Measurements from ENCODE around the gene MEGF11. TPM values are rescaled to one million over a fixed set of nuclear protein-coding genes. Genes with fewer than 3 reads are reported as not detected.

Gene MEGF11
- total RNA-seq, 3 donors from 2014 or later: not detected

DNA sequence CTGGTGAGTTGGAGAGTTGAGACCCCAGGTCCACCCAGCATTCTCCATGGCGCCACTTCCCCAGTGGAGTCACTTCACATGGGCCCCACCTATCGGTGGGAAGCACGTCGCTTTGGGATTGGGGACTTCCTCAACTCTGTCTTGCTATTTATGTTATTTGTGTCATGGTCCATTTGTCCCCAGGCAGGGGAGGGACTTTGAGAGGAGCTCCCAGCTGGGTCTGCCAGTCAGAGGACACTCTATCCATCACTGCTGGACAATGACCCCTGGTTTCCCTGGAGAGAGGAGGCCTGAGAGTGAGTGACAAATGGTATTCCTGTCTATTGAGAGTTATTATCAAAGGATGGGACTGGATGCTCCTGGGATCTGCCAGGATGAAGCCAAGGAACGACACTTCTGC lies 256.6 kb downstream of the MEGF11 start:
- Mint-ChIP-seq H3K27me3 (ENCODE audit: low read depth) (peaks cover 29% of the 10 kb centered on the region), H3K4me3 (no peak overlapping the region), H3K4me1 (ENCODE audit: low read depth) (no peaks in the 10 kb centered on the region)

GRCh38 chr15:65994832-65995231 lies 258.7 kb downstream of the MEGF11 start:
- Mint-ChIP-seq H3K36me3 (ENCODE audit: insufficient read depth) (no peaks in the 10 kb centered on the region), H3K4me1 (ENCODE audit: low read depth) (no peaks in the 10 kb centered on the region)
- ATAC-seq: no peak

More for the DNA sequence above, 256.6 kb downstream of the MEGF11 start:
- Mint-ChIP-seq H3K9me3 (no peaks in the 10 kb centered on the region), H3K36me3 (ENCODE audit: insufficient read depth) (no peaks in the 10 kb centered on the region)
- no peak for ATAC-seq
- no peak for DNase-seq

DNA sequence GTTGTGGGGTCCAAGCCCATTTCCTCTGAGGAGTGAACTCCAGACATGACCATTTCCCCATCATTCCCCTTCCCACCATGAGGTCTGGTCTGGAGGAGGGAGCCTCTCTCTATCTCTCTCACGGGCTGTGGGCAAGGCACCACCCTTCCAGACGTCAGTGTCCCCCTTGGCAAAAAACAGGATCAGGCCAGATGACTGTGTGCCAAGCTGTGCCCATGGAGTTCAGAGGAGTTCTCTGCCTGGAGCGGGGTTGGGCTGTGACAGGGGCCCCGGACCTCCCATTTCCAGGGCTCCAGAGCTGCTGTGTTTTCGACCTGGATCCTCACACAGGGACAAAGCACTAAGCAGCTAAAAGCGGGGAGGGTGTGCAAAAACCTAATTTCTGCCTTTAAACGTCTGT lies 259.8 kb downstream of the MEGF11 start:
- DNase-seq (no peak), ATAC-seq (no peak)
- Mint-ChIP-seq H3K4me3 (no peak overlapping the region), H3K9me3 (no peaks in the 10 kb centered on the region), H3K4me1 (ENCODE audit: low read depth) (no peaks in the 10 kb centered on the region), H3K27me3 (ENCODE audit: low read depth) (peaks cover 33% of the 10 kb centered on the region), H3K36me3 (ENCODE audit: insufficient read depth) (no peaks in the 10 kb centered on the region)

More at GRCh38 chr15:65994832-65995231, 258.7 kb downstream of the MEGF11 start:
- Mint-ChIP-seq H3K9me3 (no peaks in the 10 kb centered on the region), H3K4me3 (no peak overlapping the region), H3K27me3 (ENCODE audit: low read depth) (peaks cover 30% of the 10 kb centered on the region)
- no peak for DNase-seq

- peaks cover 33% of the 10 kb centered on the region for H3K27me3 Mint-ChIP-seq (ENCODE audit: low read depth)
Measured at GRCh38 chr15:65993236-65993635, 260.3 kb downstream of the MEGF11 start.

GRCh38 chr15:65991721-65992483 lies 261.6 kb downstream of the MEGF11 start:
- H3K27me3 Mint-ChIP-seq (ENCODE audit: low read depth): peaks cover 37% of the 10 kb centered on the region
- H3K4me1 Mint-ChIP-seq (ENCODE audit: low read depth): no peaks in the 10 kb centered on the region
- H3K36me3 Mint-ChIP-seq (ENCODE audit: insufficient read depth): no peaks in the 10 kb centered on the region
- DNase-seq (no peak), ATAC-seq (no peak)
- no peaks in the 10 kb centered on the region for H3K9me3 Mint-ChIP-seq
- H3K4me3 Mint-ChIP-seq: no peak overlapping the region

More at GRCh38 chr15:65993236-65993635, 260.3 kb downstream of the MEGF11 start:
- Mint-ChIP-seq H3K4me1 (ENCODE audit: low read depth) (no peaks in the 10 kb centered on the region), H3K36me3 (ENCODE audit: insufficient read depth) (no peaks in the 10 kb centered on the region), H3K4me3 (no peak overlapping the region), H3K9me3 (no peaks in the 10 kb centered on the region)
- DNase-seq (no peak), ATAC-seq (no peak)

DNA sequence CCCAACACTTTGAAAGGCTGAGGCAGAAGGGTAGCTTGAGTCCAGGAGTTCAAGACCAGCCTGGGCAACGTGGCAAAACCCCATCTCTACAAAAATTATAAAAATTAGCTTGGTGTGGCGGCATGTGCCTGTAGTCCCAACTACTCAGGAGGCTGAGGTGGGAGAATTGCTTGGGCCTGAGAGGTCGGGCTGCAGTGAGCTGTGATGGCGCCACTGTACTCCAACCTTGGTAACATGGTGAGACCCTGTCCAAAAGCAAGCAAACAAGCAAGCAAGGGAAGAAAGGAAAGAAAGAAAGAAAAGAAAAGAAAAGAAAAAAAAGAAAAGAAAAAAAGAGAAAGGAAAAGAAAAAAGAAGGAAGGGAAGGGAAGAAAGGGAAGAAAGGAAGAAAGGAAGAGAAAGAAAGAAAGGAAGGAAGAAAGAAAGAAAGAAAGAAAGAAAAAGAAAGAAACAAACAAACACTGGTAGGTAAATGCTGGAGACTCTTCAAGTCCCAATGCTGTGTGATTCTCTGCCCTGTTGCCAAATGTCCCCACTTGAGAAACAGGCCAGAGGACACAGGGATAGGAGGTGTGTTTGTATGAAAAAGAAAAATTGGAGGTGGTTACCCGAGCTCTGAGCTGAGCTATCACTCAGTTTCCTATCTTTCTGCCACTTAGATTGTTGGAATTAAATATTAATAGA lies 263.1 kb downstream of the MEGF11 start:
- DNase-seq: no peak
- Mint-ChIP-seq H3K36me3 (ENCODE audit: insufficient read depth) (no peaks in the 10 kb centered on the region), H3K27me3 (ENCODE audit: low read depth) (peaks cover 40% of the 10 kb centered on the region), H3K9me3 (no peaks in the 10 kb centered on the region), H3K4me1 (ENCODE audit: low read depth) (no peaks in the 10 kb centered on the region), H3K4me3 (no peak overlapping the region)
- ATAC-seq: no peak

DNA sequence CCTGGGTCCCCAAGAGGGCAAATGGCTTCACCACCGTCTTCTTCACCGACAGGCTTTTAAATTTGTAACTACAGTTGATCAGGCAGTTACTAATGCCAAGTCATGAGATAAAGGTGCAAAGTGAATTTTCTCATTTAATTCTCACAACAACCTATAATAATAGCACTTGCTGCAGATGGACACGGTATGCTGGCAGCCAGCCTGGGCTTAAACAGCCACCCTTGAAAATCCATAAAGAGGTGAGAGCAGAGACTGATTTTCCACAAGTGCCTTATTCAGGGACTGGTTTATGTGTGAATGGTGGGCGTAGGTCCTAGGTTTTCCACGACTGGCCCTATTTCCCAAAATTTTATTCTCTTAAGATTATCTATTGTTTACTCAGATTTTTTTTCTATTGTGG lies 266.4 kb downstream of the MEGF11 start:
- ATAC-seq: no peak
- peaks cover 36% of the 10 kb centered on the region for H3K27me3 Mint-ChIP-seq (ENCODE audit: low read depth)

GRCh38 chr15:65986416-65986815 lies 267.1 kb downstream of the MEGF11 start:
- Mint-ChIP-seq H3K27me3 (ENCODE audit: low read depth) (peaks cover 29% of the 10 kb centered on the region), H3K36me3 (ENCODE audit: insufficient read depth) (no peaks in the 10 kb centered on the region), H3K9me3 (no peaks in the 10 kb centered on the region), H3K4me3 (no peak overlapping the region), H3K4me1 (ENCODE audit: low read depth) (peaks cover 4% of the 10 kb centered on the region)
- ATAC-seq (no peak), DNase-seq (no peak)

More for the DNA sequence above, 266.4 kb downstream of the MEGF11 start:
- H3K4me3 Mint-ChIP-seq: no peak overlapping the region
- H3K9me3 Mint-ChIP-seq: no peaks in the 10 kb centered on the region
- DNase-seq: no peak
- peaks cover 4% of the 10 kb centered on the region for H3K4me1 Mint-ChIP-seq (ENCODE audit: low read depth)
- no peaks in the 10 kb centered on the region for H3K36me3 Mint-ChIP-seq (ENCODE audit: insufficient read depth)

DNA sequence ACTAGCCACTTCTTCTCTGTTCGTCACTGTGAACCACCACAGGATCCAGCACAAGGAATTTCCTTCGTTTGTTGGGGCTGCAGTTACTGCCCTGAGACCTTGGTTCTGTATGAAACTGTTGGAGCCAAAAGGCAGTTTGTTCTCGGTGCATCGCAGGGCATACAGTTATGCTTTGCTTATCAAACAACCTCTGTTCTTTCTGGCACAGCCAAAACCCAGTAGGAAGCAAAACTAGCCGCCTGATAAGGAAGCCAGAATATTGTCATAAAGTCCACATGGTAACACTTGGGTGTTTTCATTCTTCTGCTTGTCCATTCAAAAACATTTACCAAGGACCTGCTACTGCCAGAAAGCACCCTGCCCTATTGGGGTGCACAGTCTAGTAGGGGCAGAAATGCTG lies 268.2 kb downstream of the MEGF11 start:
- H3K36me3 Mint-ChIP-seq (ENCODE audit: insufficient read depth): no peaks in the 10 kb centered on the region
- H3K4me1 Mint-ChIP-seq (ENCODE audit: low read depth): peaks cover 4% of the 10 kb centered on the region
- H3K9me3 Mint-ChIP-seq: no peaks in the 10 kb centered on the region
- peaks cover 30% of the 10 kb centered on the region for H3K27me3 Mint-ChIP-seq (ENCODE audit: low read depth)
- ATAC-seq (no peak), DNase-seq (no peak)
- H3K4me3 Mint-ChIP-seq: no peak overlapping the region

DNA sequence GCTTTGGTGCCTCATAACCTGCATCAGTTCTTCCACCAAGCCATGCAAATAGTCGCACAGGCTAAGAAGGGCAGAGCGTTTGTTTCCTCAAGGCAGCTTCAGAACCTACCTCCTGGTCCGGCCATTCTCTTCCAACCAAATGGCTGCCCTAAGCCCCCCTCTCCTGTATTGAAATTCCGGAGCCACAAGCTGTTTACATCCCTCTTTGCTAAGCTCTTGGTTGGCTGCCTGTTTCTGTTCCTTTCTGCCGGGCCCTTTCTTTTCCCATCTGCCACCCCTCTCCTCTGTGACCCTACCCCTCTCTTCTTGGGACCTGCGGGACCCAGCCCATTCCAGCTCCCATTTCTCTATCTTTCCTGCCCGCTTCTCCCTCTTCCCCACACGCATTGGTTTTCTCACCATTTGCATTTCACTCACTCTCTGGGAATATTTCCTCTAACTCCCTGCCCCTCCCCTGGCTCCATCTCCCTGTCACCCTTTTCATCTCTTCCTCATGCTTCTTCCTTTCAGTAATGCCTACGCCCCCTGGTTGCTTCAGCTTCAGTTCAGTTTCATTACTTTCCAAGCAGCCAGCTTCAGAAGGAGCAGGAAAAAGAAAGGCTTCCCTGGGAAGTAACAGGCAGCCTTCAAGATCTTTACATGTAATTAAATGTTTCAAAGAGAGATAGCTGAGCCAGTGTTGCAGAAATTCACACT lies 270.8 kb downstream of the MEGF11 start:
- DNase-seq (no peak), ATAC-seq (peak; percentile 1 to 2)
- Mint-ChIP-seq H3K36me3 (ENCODE audit: insufficient read depth) (no peaks in the 10 kb centered on the region), H3K4me3 (peak overlapping the region; percentile 61), H3K9me3 (no peaks in the 10 kb centered on the region), H3K4me1 (ENCODE audit: low read depth) (peaks cover 4% of the 10 kb centered on the region), H3K27me3 (ENCODE audit: low read depth) (peaks cover 24% of the 10 kb centered on the region)

DNA sequence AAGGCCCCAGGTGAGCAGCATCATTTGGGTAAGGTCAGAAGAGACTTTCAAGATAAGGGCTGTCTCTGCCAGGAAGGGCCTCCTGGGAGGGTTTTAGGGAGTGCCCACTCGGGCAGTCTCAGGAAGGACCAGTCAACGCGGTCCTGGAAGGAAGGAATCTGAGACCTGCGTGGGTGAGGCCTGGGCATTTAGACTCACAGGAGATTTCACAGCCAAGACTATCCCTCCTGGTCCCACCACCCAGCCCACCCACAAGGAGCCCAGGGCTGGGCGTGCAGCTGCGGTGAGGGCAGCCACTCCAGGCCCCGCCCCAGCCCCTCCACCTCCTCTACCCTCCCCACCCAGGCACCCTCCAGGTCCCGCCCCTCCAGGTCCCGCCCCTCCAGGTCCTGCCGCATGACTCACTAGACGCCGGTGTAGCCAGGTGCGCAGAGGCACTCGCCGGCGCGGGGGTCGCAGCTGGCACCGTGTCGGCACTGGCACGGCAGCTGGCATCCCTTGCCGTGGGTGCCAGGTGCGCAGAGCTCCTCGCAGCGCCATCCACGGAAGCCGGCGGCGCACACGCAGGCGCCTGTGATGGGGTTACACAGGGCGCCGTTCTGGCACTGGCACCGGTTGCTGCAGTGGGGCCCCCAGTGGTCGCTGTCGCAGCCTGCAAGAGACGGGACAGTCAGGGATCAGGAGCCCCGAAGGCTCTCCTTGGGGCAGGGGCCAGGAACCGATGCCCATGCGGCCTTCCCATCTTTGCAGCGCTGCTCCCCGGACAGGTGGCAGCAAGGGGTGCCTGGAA lies 271.5 kb downstream of the MEGF11 start:
- Mint-ChIP-seq H3K27me3 (ENCODE audit: low read depth) (peaks cover 24% of the 10 kb centered on the region), H3K4me1 (ENCODE audit: low read depth) (peaks cover 4% of the 10 kb centered on the region), H3K36me3 (ENCODE audit: insufficient read depth) (no peaks in the 10 kb centered on the region), H3K9me3 (no peaks in the 10 kb centered on the region), H3K4me3 (peak overlapping the region; percentile 61)
- ATAC-seq: peak; percentile 93 to 94
- peak; percentile 67 for DNase-seq

GRCh38 chr15:65980824-65981456 lies 272.6 kb downstream of the MEGF11 start:
- Mint-ChIP-seq H3K36me3 (ENCODE audit: insufficient read depth) (no peaks in the 10 kb centered on the region), H3K9me3 (no peaks in the 10 kb centered on the region), H3K4me3 (no peak overlapping the region), H3K4me1 (ENCODE audit: low read depth) (peaks cover 4% of the 10 kb centered on the region), H3K27me3 (ENCODE audit: low read depth) (peaks cover 21% of the 10 kb centered on the region)
- ATAC-seq (no peak), DNase-seq (no peak)

DNA sequence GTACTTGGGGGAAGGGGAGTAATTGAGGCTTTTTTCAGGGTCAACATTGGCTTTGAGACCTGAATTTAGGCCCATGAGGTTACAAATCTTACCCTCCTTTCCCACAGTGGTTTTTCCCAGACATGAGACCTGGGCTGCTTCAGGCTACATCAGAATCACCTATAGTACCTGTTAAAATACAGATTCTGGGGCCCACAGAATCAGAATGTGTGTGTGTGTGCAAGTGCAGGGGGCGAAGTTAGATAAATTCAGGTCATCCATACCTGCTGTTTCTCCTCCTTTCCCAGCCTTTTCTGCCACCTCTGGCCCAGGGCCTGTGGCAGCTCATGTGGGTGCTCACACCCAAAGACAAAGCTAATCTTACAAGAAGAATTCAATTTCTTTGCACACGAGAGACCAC lies 273.7 kb downstream of the MEGF11 start:
- Mint-ChIP-seq H3K27me3 (ENCODE audit: low read depth) (peaks cover 21% of the 10 kb centered on the region), H3K4me3 (no peak overlapping the region), H3K9me3 (no peaks in the 10 kb centered on the region), H3K36me3 (ENCODE audit: insufficient read depth) (no peaks in the 10 kb centered on the region), H3K4me1 (ENCODE audit: low read depth) (peaks cover 4% of the 10 kb centered on the region)
- DNase-seq: no peak
- no peak for ATAC-seq
